Activated T-helper 1 cell treated with anti-CD3 and anti-CD28 coated beads, Interleukin-12 subunit alpha, Interleukin-12 subunit beta, Interleukin-2, Interleukin-4 antibody, amounts not matched to agents 30 ng/mL and 10 ng/mL and 1 ng/mL, durations not matched to agents 14 hours and 24 hours and 36 hours (primary cell): ENCODE data around the gene TUBB3. TPM values are rescaled to one million over a fixed set of nuclear protein-coding genes. Genes with fewer than 3 reads are reported as not detected.
A peak's percentile ranks its signal among the peaks of the same experiment; 100 is the strongest.
"Not testable (repeated sequence)": the region's sequence is repeated elsewhere in the genome, so short reads cannot be mapped to it uniquely, and the experiment has no call there.

Experiments
- DNase-seq: peaks from one replicate; pipeline ENCODE4 v3.0.0; 2021; ENCODE audit warnings: low spot score
- H3K27ac Mint-ChIP-seq: one replicate; pipeline ENCODE4 v1.8.0; 2021; ENCODE audit warnings: mild to moderate bottlenecking, mixed read lengths
- H3K27me3 Mint-ChIP-seq: one replicate; pipeline ENCODE4 v1.8.0; 2022; ENCODE audit warnings: mild to moderate bottlenecking, moderate library complexity, mixed read lengths; ENCODE audit not compliant: insufficient read depth
- H3K36me3 Mint-ChIP-seq: one replicate; pipeline ENCODE4 v1.8.0; 2021; ENCODE audit warnings: low read depth, mixed read lengths
- H3K4me1 Mint-ChIP-seq: one replicate; pipeline ENCODE4 v1.8.0; 2021; ENCODE audit warnings: low read depth, mixed read lengths
- H3K4me3 Mint-ChIP-seq: one replicate; pipeline ENCODE4 v1.8.0; 2021; ENCODE audit warnings: mild to moderate bottlenecking, moderate library complexity, mixed read lengths
- H3K9me3 Mint-ChIP-seq: one replicate; pipeline ENCODE4 v1.8.0; 2021; ENCODE audit warnings: mixed read lengths
- intact Hi-C: fragments of 100-400 bp; cut with micrococcal nuclease; formaldehyde crosslinking; loops from one replicate; pipeline ENCODE4 v1.15.1; 2024
- total RNA-seq: library from RNA; stranded (reverse); gene quantifications from 2 replicates; pipeline ENCODE4 v1.2.3, GENCODE V29; 2022

Gene TUBB3
- total RNA-seq, 1 donor from 2014 or later = 2.0 TPM

DNA sequence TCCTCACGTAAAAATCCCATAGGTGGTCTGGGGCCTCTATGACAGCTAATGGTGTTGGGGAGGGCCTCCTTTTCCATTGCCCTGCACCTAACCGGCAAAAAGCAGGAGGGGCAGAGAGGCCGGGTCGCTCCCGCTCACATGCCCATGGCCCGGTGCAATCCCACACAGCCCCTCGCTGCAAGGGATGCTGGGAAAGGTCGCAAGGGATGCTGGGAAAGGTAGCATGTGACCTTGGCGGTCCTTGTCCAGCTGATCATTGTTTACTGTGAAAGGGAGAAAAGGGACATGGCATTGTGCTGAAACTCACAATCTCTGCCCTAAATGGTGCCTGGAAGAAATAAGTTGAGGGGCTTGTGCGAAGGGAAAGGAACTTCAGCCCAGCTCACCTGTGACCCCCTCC lies 35.5 kb downstream of the TUBB3 start:
- intact Hi-C loops = no loop called here
- no peak for DNase-seq
- Mint-ChIP-seq H3K9me3 (no peaks in the 10 kb centered on the region), H3K36me3 (peaks cover 12% of the 10 kb centered on the region), H3K27ac (no peak overlapping the region), H3K4me3 (no peak overlapping the region), H3K27me3 (no peaks in the 10 kb centered on the region), H3K4me1 (no peaks in the 10 kb centered on the region)

DNA sequence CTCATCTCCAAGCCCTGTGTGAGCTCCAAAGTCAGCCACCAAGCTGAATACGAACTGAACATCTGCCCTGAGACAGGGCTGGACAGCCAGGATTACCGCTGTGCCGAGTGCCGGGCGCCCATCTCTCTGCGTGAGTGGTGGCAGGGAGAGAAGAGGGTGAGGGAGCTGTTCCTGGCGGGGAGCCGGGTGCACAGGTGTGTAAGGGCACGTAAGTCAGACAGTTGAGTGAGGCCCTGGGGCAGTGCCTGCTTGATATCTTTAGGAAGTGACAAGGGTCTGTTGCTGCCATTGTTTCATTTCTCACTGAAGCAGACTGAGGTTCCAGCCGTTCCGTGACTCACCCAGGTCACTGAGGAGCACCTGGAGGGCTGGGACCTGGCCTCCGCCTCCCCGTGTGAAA lies 37.8 kb downstream of the TUBB3 start:
- no peak for DNase-seq
- intact Hi-C loops = no loop called here
- H3K36me3 Mint-ChIP-seq = peaks cover 13% of the 10 kb centered on the region
- H3K9me3 Mint-ChIP-seq = no peaks in the 10 kb centered on the region
- H3K4me1 Mint-ChIP-seq = no peaks in the 10 kb centered on the region
- H3K27me3 Mint-ChIP-seq = no peaks in the 10 kb centered on the region
- no peak overlapping the region for H3K27ac Mint-ChIP-seq
- no peak overlapping the region for H3K4me3 Mint-ChIP-seq

DNA sequence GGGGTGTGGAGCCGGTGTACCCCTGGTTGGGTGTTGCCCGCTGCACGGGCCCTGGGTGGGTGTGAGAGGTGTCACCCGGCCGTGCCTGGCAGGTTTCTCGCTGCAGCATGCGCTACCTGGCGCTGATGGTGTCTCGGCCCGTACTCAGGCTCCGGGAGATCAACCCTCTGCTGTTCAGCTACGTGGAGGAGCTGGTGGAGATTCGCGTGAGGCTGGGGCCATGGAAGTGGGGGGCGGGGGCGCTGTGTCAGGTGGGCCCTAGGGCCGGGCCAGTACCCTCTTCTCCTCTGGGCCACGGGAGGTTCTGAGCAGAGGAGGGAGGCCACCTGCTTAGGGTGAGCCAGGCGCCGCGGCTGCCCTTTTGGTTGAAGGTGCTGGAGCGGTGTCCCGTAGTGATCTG lies 38.8 kb downstream of the TUBB3 start:
- Mint-ChIP-seq H3K4me3 (no peak overlapping the region), H3K27me3 (no peaks in the 10 kb centered on the region), H3K9me3 (no peaks in the 10 kb centered on the region), H3K36me3 (peaks cover 13% of the 10 kb centered on the region), H3K27ac (no peak overlapping the region), H3K4me1 (no peaks in the 10 kb centered on the region)
- no peak for DNase-seq
- intact Hi-C loops = no loop called here

- H3K4me1 Mint-ChIP-seq = no peaks in the 10 kb centered on the region
- peaks cover 12% of the 10 kb centered on the region for H3K36me3 Mint-ChIP-seq
- intact Hi-C loops = no loop called here
- H3K27me3 Mint-ChIP-seq = no peaks in the 10 kb centered on the region
- no peak overlapping the region for H3K4me3 Mint-ChIP-seq
- no peaks in the 10 kb centered on the region for H3K9me3 Mint-ChIP-seq
- no peak overlapping the region for H3K27ac Mint-ChIP-seq
- DNase-seq = no peak
These were observed 39.8 kb downstream of the TUBB3 start for GRCh38 chr16:89962754-89963498.

DNA sequence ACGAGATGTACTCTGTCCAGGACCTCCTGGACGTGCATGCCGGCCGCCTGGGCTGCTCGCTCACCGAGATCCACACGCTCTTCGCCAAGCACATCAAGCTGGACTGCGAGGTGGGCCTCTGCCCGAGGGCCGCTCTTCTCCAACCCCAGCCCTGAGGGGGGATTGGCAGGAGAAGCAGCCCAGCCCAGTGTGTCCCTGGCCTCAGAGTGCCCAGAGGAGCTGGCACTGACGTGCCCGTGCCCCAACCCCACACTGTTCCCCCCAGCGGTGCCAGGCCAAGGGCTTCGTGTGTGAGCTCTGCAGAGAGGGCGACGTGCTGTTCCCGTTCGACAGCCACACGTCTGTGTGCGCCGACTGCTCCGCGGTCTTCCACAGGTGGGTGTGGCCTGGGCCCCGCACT lies 41.1 kb downstream of the TUBB3 start:
- H3K36me3 Mint-ChIP-seq = peaks cover 4% of the 10 kb centered on the region
- no peak overlapping the region for H3K27ac Mint-ChIP-seq
- intact Hi-C loops = no loop called here
- no peaks in the 10 kb centered on the region for H3K4me1 Mint-ChIP-seq
- DNase-seq = no peak
- H3K27me3 Mint-ChIP-seq = no peaks in the 10 kb centered on the region
- no peaks in the 10 kb centered on the region for H3K9me3 Mint-ChIP-seq
- no peak overlapping the region for H3K4me3 Mint-ChIP-seq

- Mint-ChIP-seq H3K27me3 (no peaks in the 10 kb centered on the region), H3K27ac (no peak overlapping the region), H3K36me3 (peaks cover 11% of the 10 kb centered on the region), H3K4me1 (no peaks in the 10 kb centered on the region), H3K9me3 (peaks cover 5% of the 10 kb centered on the region), H3K4me3 (no peak overlapping the region)
- intact Hi-C loops = no loop called here
- no peak for DNase-seq
These were observed 42.5 kb downstream of the TUBB3 start for GRCh38 chr16:89965447-89966225.

- H3K4me3 Mint-ChIP-seq = no peak overlapping the region
- no peaks in the 10 kb centered on the region for H3K27me3 Mint-ChIP-seq
- peaks cover 9% of the 10 kb centered on the region for H3K4me1 Mint-ChIP-seq
- DNase-seq = no peak
- H3K27ac Mint-ChIP-seq = no peak overlapping the region
- intact Hi-C loops = no loop called here
- peaks cover 5% of the 10 kb centered on the region for H3K9me3 Mint-ChIP-seq
- peaks cover 15% of the 10 kb centered on the region for H3K36me3 Mint-ChIP-seq
These were observed 43.6 kb downstream of the TUBB3 start for GRCh38 chr16:89966756-89967155.

- intact Hi-C loops, H3K27me3 Mint-ChIP-seq, H3K9me3 Mint-ChIP-seq, H3K27ac Mint-ChIP-seq, DNase-seq, H3K4me3 Mint-ChIP-seq: not testable (repeated sequence)
- Mint-ChIP-seq H3K36me3 (peaks cover 15% of the 10 kb centered on the region), H3K4me1 (peaks cover 13% of the 10 kb centered on the region)
These were observed 44.3 kb downstream of the TUBB3 start for GRCh38 chr16:89967436-89967835.

DNA sequence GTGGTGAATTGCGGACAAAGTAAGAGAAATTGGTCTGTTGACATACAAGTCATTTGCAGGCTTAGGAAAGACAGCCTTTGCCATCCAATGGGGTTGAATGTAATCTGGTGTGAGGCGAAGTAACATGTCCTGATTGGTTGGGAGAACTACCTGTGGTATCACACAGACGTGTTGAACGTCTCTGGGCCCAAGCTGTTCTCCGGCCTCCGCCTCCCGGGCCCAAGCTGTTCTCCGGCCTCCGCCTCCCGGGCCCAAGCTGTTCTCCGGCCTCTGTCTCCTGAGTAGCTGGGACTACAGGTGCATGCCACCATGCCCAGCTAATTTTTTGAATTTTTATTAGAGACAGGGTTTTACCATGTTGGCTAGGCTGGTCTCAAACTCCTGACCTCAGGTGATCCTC lies 44.9 kb downstream of the TUBB3 start:
- H3K27ac Mint-ChIP-seq, H3K27me3 Mint-ChIP-seq, intact Hi-C loops, DNase-seq, H3K9me3 Mint-ChIP-seq, H3K4me3 Mint-ChIP-seq: not testable (repeated sequence)
- peaks cover 13% of the 10 kb centered on the region for H3K4me1 Mint-ChIP-seq
- H3K36me3 Mint-ChIP-seq = peaks cover 15% of the 10 kb centered on the region

GRCh38 chr16:89969741-89970410 lies 46.7 kb downstream of the TUBB3 start:
- H3K4me3 Mint-ChIP-seq = peak overlapping the region; percentile 99
- peaks cover 2% of the 10 kb centered on the region for H3K27me3 Mint-ChIP-seq
- H3K4me1 Mint-ChIP-seq = peaks cover 26% of the 10 kb centered on the region
- H3K27ac Mint-ChIP-seq = no peak overlapping the region
- H3K36me3 Mint-ChIP-seq = peaks cover 15% of the 10 kb centered on the region
- intact Hi-C loops = loop anchor here (2.0 kb wide), 1 partner anchor 247 kb away; no protein-coding TSS in a partner anchor
- H3K9me3 Mint-ChIP-seq = peaks cover 5% of the 10 kb centered on the region
- DNase-seq = no peak

- H3K9me3 Mint-ChIP-seq = peaks cover 5% of the 10 kb centered on the region
- peaks cover 29% of the 10 kb centered on the region for H3K4me1 Mint-ChIP-seq
- intact Hi-C loops = loop anchor here (1.0 to 2.0 kb wide), 4 partner anchors 21 to 249 kb away; partner anchors contain the start of genes PRDM7 and TCF25
- DNase-seq = no peak
- H3K27ac Mint-ChIP-seq = peak overlapping the region; percentile 83
- H3K27me3 Mint-ChIP-seq = peaks cover 2% of the 10 kb centered on the region
- peak overlapping the region; percentile 99 for H3K4me3 Mint-ChIP-seq
- peaks cover 14% of the 10 kb centered on the region for H3K36me3 Mint-ChIP-seq
These were observed 48.5 kb downstream of the TUBB3 start for GRCh38 chr16:89971495-89972243.
